Neural cell (in vitro differentiated cells): Measurements from ENCODE around the gene FILIP1L.

Experiments
- CTCF ChIP-seq: fragments of 450-650 bp; IDR thresholded peaks from 2 replicates; pipeline ENCODE4 v1.5.1; 2014; ENCODE audit warnings: antibody characterized with exemption, mild to moderate bottlenecking, moderate library complexity; ENCODE audit not compliant: poor library complexity, severe bottlenecking
- EP300 ChIP-seq: fragments of 450-650 bp; conservative IDR thresholded peaks from 2 replicates; pipeline ENCODE4 v1.6.1; 2014; ENCODE audit warnings: antibody characterized with exemption, mild to moderate bottlenecking, moderate library complexity; ENCODE audit not compliant: poor library complexity, severe bottlenecking
- EZH2 ChIP-seq: fragments of 200-600, 300-800 bp; shearing (Covaris generic), sonication (generic); IDR thresholded peaks from 2 replicates; pipeline ENCODE4 v1.6.1; 2014; ENCODE audit warnings: antibody characterized with exemption, low read length, borderline replicate concordance, mild to moderate bottlenecking; ENCODE audit not compliant: insufficient read depth, poor library complexity, severe bottlenecking

- TF ChIP-seq CTCF (no peak), EZH2 (no peak), EP300 (no peak)
These were observed 84.6 kb downstream of the FILIP1L start for GRCh38 chr3:100029689-100030088.
